Hepatocyte (in vitro differentiated cells): ENCODE measurements around the gene DHX35.

Source experiments
- EZH2 ChIP-seq: fragments of 200-600 bp; sonication (generic); IDR thresholded peaks from 2 replicates; pipeline ENCODE4 v1.6.1; 2016; ENCODE audit warnings: antibody characterized with exemption, mild to moderate bottlenecking, borderline replicate concordance
- TF ChIP-seq, protein P1 (sequence below): fragments of 200-600 bp; sonication (generic); IDR thresholded peaks from 2 replicates; pipeline ENCODE4 v1.5.1; 2016; ENCODE audit warnings: antibody characterized with exemption, mild to moderate bottlenecking; ENCODE audit not compliant: poor library complexity

DNA sequence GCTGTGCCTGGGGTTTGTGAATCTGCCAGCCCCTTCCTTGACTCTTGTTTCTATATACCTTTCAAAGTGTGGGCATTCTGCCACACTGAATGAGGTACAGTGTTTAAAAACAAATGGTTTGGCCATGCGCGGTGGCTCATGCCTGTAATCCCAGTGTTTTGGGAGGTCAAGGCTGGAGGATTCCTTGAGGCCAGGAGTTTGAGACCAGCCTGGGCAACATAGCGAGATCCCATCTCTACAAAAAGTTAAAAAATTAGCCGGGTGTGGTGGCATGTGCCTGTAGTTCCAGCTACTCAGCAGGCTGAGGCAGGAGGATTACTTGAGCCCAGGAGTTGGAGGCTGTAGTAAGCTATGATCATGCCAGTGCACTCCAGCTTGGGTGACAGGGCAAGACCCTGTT is 30.2 kb upstream of the DHX35 start:
- TF ChIP-seq, protein P1, sequence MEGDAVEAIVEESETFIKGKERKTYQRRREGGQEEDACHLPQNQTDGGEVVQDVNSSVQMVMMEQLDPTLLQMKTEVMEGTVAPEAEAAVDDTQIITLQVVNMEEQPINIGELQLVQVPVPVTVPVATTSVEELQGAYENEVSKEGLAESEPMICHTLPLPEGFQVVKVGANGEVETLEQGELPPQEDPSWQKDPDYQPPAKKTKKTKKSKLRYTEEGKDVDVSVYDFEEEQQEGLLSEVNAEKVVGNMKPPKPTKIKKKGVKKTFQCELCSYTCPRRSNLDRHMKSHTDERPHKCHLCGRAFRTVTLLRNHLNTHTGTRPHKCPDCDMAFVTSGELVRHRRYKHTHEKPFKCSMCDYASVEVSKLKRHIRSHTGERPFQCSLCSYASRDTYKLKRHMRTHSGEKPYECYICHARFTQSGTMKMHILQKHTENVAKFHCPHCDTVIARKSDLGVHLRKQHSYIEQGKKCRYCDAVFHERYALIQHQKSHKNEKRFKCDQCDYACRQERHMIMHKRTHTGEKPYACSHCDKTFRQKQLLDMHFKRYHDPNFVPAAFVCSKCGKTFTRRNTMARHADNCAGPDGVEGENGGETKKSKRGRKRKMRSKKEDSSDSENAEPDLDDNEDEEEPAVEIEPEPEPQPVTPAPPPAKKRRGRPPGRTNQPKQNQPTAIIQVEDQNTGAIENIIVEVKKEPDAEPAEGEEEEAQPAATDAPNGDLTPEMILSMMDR, result no peak
- no peak for TF ChIP-seq EZH2
